Esophagus squamous epithelium (tissue), 4 donors: ENCODE results near the gene ZNF283.

ENCODE experiments used
- POLR2A ChIP-seq, 4 donors: fragments of 450-650 bp; IDR thresholded peaks; one replicate each; pipeline ENCODE4 v1.6.1; 2017; ENCODE audit warnings: antibody characterized with exemption in 4 of 4, mild to moderate bottlenecking in 4 of 4, moderate library complexity in 3 of 4
- TF ChIP-seq, protein P1 (sequence below), 6 experiments: fragments of 450-650 bp in 4 of 6; fragments of 200-600 bp in 2 of 6; sonication (generic) in 2 of 6; IDR thresholded peaks; one replicate each; pipeline ENCODE4 v1.5.1; 2016 to 2019; ENCODE audit warnings: antibody characterized with exemption in 6 of 6, mild to moderate bottlenecking in 4 of 6, moderate library complexity in 4 of 6

DNA sequence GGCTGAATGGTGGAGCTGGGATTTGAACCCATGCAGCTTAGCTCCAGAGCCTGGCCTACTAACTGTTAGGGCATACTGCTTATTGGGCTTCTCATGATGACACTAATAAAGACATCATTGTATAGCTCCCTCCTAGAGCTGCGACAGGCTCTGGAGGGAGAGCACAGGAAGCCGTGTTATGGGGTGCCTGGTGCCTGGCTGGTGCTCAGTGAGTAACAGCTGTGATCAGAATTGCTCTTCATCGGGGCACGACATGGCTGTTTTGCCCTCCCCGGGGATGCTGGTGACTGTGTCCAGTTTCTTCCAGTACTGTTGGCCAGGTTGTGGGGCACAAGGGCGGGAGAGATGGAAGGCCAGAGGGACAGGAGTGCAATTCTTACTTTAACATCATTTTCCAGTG lies 30.0 kb upstream of the ZNF283 start:
- TF ChIP-seq POLR2A (IDR thresholded peaks at IDR 0.05) = no peak
- TF ChIP-seq, protein P1, sequence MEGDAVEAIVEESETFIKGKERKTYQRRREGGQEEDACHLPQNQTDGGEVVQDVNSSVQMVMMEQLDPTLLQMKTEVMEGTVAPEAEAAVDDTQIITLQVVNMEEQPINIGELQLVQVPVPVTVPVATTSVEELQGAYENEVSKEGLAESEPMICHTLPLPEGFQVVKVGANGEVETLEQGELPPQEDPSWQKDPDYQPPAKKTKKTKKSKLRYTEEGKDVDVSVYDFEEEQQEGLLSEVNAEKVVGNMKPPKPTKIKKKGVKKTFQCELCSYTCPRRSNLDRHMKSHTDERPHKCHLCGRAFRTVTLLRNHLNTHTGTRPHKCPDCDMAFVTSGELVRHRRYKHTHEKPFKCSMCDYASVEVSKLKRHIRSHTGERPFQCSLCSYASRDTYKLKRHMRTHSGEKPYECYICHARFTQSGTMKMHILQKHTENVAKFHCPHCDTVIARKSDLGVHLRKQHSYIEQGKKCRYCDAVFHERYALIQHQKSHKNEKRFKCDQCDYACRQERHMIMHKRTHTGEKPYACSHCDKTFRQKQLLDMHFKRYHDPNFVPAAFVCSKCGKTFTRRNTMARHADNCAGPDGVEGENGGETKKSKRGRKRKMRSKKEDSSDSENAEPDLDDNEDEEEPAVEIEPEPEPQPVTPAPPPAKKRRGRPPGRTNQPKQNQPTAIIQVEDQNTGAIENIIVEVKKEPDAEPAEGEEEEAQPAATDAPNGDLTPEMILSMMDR (IDR thresholded peaks at IDR 0.05) = no peak
